Gastroesophageal sphincter (tissue), 4 donors: ENCODE results near the gene COL20A1. TPM values are rescaled to one million over a fixed set of nuclear protein-coding genes. Genes with fewer than 3 reads are reported as not detected.

Source experiments
- ATAC-seq: fragments of 150-250 bp; one replicate; pipeline ENCODE4 v1.9.1; 2016; ENCODE audit warnings: mild to moderate bottlenecking, moderate library complexity
- H3K27ac ChIP-seq, 4 donors: fragments of 200-600 bp; sonication (generic) in 3 of 4; 1 replicate in 3 of 4; 2 replicates in 1 of 4; pipeline ENCODE4 v1.5.1; 2016 to 2019
- H3K27me3 ChIP-seq: fragments of 200-600 bp; sonication (generic); one replicate; pipeline ENCODE4 v1.5.1; 2019
- H3K36me3 ChIP-seq, 2 donors: fragments of 200-600 bp; sonication (generic); one replicate each; pipeline ENCODE4 v1.5.1; 2019; ENCODE audit warnings: control low read depth in 1 of 2
- H3K4me1 ChIP-seq, 3 donors: fragments of 200-600 bp; sonication (generic); 1 replicate in 2 of 3; 2 replicates in 1 of 3; pipeline ENCODE4 v1.5.1; 2016 to 2019; ENCODE audit warnings: control low read depth in 2 of 3
- H3K4me3 ChIP-seq, 2 donors: fragments of 200-600 bp; sonication (generic); one replicate each; pipeline ENCODE4 v1.5.1; 2019; ENCODE audit warnings: mild to moderate bottlenecking in 1 of 2, moderate library complexity in 1 of 2
- H3K9me3 ChIP-seq, 3 donors: fragments of 200-600 bp; sonication (generic); one replicate each; pipeline ENCODE4 v1.5.1; 2017 to 2019; ENCODE audit warnings: control low read depth in 2 of 3
- EP300 ChIP-seq: sonication (generic); formaldehyde crosslinking; IDR thresholded peaks from one replicate; pipeline ENCODE4 v1.6.1; 2017; ENCODE audit warnings: antibody characterized with exemption, mild to moderate bottlenecking
- POLR2A ChIP-seq, 2 donors: fragments of 450-650 bp; IDR thresholded peaks; one replicate each; pipeline ENCODE4 v1.6.1; 2017; ENCODE audit warnings: antibody characterized with exemption in 2 of 2, mild to moderate bottlenecking in 2 of 2, moderate library complexity in 1 of 2
- POLR2AphosphoS5 ChIP-seq: sonication (generic); formaldehyde crosslinking; IDR thresholded peaks from one replicate; pipeline ENCODE4 v1.6.1; 2017; ENCODE audit warnings: antibody characterized with exemption
- WGBS, 2 donors: methylation state at CpG; one replicate each; pipeline ENCODE4 v1.1.5; 2018; ENCODE audit warnings: low coverage in 1 of 2; 5-methylcytosine and 5-hydroxymethylcytosine counted together
- total RNA-seq, 4 donors: library from RNA; depleted of rRNA; stranded (reverse); fragments of >200 nt; gene quantifications; one replicate each; pipeline ENCODE4 v1.1.0, GENCODE V29; 2016
- TF ChIP-seq, protein P1 (sequence below), 4 experiments: fragments of 200-600 bp in 2 of 4; fragments of 450-650 bp in 2 of 4; sonication (generic) in 1 of 4; IDR thresholded peaks; one replicate each; pipeline ENCODE4 v1.5.1; 2017 to 2019; ENCODE audit warnings: antibody characterized with exemption in 4 of 4, mild to moderate bottlenecking in 2 of 4, moderate library complexity in 2 of 4

The COL20A1 gene
- total RNA-seq, 4 donors from 2014 or later = not detected

DNA sequence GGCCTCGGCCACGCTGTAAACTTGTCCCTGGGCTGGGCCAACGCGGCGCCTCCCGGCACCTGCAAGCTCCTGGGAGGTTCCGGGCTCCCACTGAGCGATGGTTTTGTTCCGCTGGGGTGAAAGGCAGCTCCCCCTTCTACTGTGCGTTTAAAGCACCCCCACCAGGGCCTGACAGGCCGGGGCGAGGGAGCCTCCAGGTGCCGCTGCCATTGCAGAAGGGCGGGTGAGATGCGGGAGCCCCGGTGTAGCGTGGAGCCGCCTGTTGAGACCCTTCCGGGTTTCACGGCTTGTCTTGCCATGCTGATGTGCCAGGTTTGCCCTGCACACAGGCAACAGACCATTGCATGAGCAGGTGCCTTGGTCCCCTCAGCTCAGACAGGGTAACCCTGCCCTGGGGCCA, 2.9 kb downstream of the COL20A1 start:
- H3K27ac ChIP-seq = no peak overlapping the region
- peaks cover 92% of the 10 kb centered on the region for H3K27me3 ChIP-seq
- ATAC-seq = no peak
- no peak overlapping the region for H3K4me3 ChIP-seq
- peaks cover 0 to 2% (median 0%) of the 10 kb centered on the region in 3 donors for H3K9me3 ChIP-seq
- no peak for TF ChIP-seq EP300
- no peak for TF ChIP-seq POLR2A (IDR thresholded peaks at IDR 0.05)
- H3K36me3 ChIP-seq = no peaks in the 10 kb centered on the region
- WGBS, 2 donors = no CpG with 5 or more reads among the region's 20 CpGs
- H3K4me1 ChIP-seq = peaks cover 0 to 8% (median 0%) of the 10 kb centered on the region in 3 donors

DNA sequence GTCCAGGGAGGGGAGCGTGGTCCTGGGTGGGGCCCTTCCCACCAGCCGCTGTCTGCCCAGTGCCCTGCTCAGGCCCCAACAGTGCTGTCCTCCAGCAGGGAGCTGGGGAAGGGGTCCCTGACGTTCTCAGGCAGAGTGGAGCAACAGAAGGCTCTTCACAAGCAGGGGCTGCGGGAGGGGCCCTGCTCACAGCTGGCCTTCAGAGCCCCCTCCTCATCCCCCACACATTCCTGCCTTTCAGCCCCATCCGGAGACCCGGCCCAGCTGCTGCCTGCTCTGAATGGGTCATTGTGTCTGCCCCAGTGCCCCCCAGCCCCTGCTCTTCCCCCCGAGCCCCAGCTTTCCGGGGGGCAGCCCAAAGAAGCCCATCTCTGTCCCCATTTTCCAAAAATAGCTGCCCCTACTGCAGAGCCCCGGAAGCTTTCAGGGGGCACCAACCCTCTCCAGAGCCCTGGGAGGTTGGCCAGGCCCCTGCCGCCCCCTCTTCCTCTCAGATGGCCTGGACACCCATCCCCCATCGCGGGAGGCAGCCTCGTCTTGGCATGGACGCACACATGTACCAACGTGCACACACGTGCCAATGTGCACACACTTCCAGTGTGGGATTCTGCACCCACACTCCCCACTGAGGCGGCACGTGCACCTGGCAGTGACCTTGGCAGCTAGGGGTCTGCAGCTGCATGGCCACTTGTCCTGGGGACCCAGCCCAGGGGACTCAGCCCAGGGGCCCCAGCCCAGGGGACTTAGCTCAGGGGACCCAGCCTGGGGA, 3.7 kb downstream of the COL20A1 start:
- no peaks in the 10 kb centered on the region for H3K36me3 ChIP-seq
- H3K9me3 ChIP-seq = peaks cover 0 to 11% (median 0%) of the 10 kb centered on the region in 3 donors
- H3K27me3 ChIP-seq = peaks cover 99% of the 10 kb centered on the region
- H3K4me3 ChIP-seq = no peak overlapping the region
- TF ChIP-seq POLR2AphosphoS5 = no peak
- TF ChIP-seq, protein P1, sequence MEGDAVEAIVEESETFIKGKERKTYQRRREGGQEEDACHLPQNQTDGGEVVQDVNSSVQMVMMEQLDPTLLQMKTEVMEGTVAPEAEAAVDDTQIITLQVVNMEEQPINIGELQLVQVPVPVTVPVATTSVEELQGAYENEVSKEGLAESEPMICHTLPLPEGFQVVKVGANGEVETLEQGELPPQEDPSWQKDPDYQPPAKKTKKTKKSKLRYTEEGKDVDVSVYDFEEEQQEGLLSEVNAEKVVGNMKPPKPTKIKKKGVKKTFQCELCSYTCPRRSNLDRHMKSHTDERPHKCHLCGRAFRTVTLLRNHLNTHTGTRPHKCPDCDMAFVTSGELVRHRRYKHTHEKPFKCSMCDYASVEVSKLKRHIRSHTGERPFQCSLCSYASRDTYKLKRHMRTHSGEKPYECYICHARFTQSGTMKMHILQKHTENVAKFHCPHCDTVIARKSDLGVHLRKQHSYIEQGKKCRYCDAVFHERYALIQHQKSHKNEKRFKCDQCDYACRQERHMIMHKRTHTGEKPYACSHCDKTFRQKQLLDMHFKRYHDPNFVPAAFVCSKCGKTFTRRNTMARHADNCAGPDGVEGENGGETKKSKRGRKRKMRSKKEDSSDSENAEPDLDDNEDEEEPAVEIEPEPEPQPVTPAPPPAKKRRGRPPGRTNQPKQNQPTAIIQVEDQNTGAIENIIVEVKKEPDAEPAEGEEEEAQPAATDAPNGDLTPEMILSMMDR (IDR thresholded peaks at IDR 0.05) = no peak
- no peak for TF ChIP-seq POLR2A (IDR thresholded peaks at IDR 0.05)
- no peak for TF ChIP-seq EP300
- no peak for ATAC-seq
- H3K27ac ChIP-seq = no peak overlapping the region
- no peaks in the 10 kb centered on the region for H3K4me1 ChIP-seq
- 7 to 8% methylated on average over 2 to 6 of the region's 18 CpGs for WGBS, 2 donors

DNA sequence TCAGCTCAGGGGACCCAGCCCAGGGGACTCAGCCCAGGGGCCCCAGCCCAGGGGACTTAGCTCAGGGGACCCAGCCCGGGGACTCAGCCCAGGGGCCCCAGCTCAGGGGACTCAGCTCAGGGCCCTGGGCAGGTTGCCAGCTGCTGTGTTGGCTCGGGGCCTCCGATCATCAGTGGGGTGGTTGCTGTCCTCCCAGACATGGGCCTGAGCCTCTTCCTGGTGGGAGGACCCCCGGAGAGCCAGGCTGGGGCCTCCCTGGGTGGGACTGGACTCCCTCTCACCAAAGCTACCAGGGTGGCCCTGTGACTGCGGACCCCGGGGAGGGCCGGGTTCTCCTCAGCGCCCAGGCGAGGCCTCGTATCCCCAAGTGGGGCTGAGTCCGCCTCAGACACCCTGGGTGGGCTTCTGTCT, 4.4 kb downstream of the COL20A1 start:
- Histone ChIP-seq H3K27ac (no peak overlapping the region), H3K4me3 (no peak overlapping the region), H3K9me3 (peaks cover 0 to 18% (median 0%) of the 10 kb centered on the region in 3 donors), H3K4me1 (no peaks in the 10 kb centered on the region), H3K27me3 (peaks cover 99% of the 10 kb centered on the region), H3K36me3 (no peaks in the 10 kb centered on the region)
- ATAC-seq = no peak
- WGBS, 2 donors = no CpG with 5 or more reads among the region's 11 CpGs
- TF ChIP-seq EP300 (no peak), POLR2AphosphoS5 (no peak), POLR2A (IDR thresholded peaks at IDR 0.05) (no peak)
- TF ChIP-seq, protein P1 (IDR thresholded peaks at IDR 0.05) = no peak

DNA sequence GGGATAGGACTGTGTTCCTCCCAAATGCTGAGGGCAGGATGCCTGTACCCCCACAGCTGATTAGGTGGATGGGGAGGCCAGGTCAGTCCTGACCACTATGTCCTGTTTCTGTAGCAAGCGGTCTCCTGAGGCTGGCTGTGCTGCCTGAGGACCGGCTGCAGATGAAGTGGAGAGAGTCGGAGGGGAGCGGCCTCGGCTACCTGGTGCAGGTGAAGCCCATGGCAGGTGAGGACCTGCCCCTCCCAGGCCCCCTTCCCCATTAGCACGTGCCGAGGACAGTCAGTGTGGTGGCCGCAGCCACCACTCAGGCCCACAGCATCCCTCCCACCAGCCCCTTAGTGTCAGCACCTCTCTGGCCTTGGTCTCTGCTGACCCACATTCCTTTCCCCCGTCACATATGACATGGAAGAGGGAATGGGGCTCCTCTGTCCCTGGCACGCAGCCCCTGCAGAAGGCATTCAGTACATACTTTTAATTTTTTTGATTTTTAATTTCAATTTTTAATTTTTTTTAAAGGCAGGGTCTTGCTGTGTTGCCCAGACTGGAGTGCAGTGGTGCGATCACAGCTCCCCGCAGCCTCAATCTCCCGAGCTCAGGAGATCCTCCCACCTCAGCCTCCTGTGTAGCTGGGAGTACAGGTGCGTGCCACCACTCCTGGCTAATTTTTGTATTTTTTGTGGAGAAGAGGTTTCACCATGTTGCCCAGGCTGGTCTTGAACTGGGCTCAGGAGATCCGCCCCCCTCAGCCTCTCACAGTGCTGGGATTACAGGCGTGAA, 5.0 kb downstream of the COL20A1 start:
- TF ChIP-seq POLR2A (IDR thresholded peaks at IDR 0.05) = no peak
- TF ChIP-seq EP300 = no peak
- TF ChIP-seq, protein P1 (IDR thresholded peaks at IDR 0.05) = no peak
- no peak for TF ChIP-seq POLR2AphosphoS5
- Histone ChIP-seq H3K4me1 (no peaks in the 10 kb centered on the region), H3K4me3 (no peak overlapping the region), H3K36me3 (no peaks in the 10 kb centered on the region), H3K9me3 (peaks cover 0 to 23% (median 0%) of the 10 kb centered on the region in 3 donors), H3K27ac (no peak overlapping the region), H3K27me3 (peaks cover 94% of the 10 kb centered on the region)
- 67 to 100% methylated on average over 1 to 2 of the region's 16 CpGs for WGBS, 2 donors
- no peak for ATAC-seq

DNA sequence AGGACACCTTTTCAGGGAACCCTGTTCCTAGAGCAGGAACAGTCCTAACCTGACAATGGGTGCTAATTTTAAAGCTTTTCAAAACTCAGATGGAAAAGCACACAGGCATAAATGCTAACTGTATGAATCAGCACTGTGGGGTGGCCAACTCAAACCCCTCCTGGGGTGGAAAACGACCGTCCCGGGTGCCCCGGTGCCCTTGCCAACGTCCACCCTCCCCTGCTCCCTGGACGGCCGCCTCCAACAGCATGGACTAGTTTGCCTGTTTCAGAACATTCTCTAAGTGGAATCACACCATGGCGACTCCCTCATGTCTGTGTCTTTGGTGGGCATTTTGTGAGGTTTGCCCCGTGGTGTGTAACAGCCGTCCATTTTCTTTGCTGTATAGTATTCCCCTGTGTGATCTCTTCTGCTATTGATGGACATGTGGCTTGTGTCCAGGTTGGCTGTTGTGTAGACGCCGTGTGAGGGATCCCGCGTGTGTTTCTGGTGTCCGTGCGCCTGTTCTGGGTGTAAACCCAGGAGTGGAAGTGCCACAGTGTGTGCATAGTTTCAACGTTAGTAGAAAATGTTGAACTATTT, 5.8 kb downstream of the COL20A1 start:
- 79 to 93% methylated on average over 3 to 16 of the region's 17 CpGs for WGBS, 2 donors
- no peak overlapping the region for H3K4me3 ChIP-seq
- no peak overlapping the region for H3K27ac ChIP-seq
- no peak for ATAC-seq
- no peaks in the 10 kb centered on the region for H3K36me3 ChIP-seq
- no peak for TF ChIP-seq EP300
- TF ChIP-seq, protein P1 (IDR thresholded peaks at IDR 0.05) = no peak
- no peak for TF ChIP-seq POLR2AphosphoS5
- no peak for TF ChIP-seq POLR2A (IDR thresholded peaks at IDR 0.05)
- H3K9me3 ChIP-seq = peaks cover 0 to 23% (median 0%) of the 10 kb centered on the region in 3 donors
- H3K27me3 ChIP-seq = peaks cover 93% of the 10 kb centered on the region
- no peaks in the 10 kb centered on the region for H3K4me1 ChIP-seq
